ENCODE results near the gene CYB561D2. TPM values are rescaled to one million over a fixed set of nuclear protein-coding genes. Genes with fewer than 3 reads are reported as not detected.

The CYB561D2 gene
- total and polyA plus RNA-seq, 2 of the 13 experiments (the other 11 are each of a cell fraction or from before 2014, with no cell fraction given) = 11.1 to 17.2 TPM

- TF ChIP-seq, protein P1, sequence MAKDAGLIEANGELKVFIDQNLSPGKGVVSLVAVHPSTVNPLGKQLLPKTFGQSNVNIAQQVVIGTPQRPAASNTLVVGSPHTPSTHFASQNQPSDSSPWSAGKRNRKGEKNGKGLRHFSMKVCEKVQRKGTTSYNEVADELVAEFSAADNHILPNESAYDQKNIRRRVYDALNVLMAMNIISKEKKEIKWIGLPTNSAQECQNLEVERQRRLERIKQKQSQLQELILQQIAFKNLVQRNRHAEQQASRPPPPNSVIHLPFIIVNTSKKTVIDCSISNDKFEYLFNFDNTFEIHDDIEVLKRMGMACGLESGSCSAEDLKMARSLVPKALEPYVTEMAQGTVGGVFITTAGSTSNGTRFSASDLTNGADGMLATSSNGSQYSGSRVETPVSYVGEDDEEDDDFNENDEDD (CRISPR knock-in tag; IDR thresholded peaks at IDR 0.05; ENCODE audit: borderline replicate concordance) = peak; percentile 14; the same call in 1 of the 2 replicates
- TF ChIP-seq KLF15 (CRISPR knock-in tag; IDR thresholded peaks at IDR 0.05; ENCODE audit: borderline replicate concordance) (no peak), ZZZ3 (CRISPR knock-in tag; IDR thresholded peaks at IDR 0.05; ENCODE audit: borderline replicate concordance) (0 out of 2 replicates have a peak, but pooled peaks have one; percentile 34), ZMAT3 (CRISPR knock-in tag; conservative IDR thresholded peaks at IDR 0.05) (peak; percentile 79; the same call in 1 of the 2 replicates), ARNT2 (CRISPR knock-in tag; IDR thresholded peaks at IDR 0.05; ENCODE audit: low read depth) (no peak), ZSCAN29 (CRISPR knock-in tag; conservative IDR thresholded peaks at IDR 0.05) (0 out of 2 replicates have a peak, but pooled peaks have one; percentile 38), THRA (CRISPR knock-in tag; IDR thresholded peaks at IDR 0.05; ENCODE audit: borderline replicate concordance) (peak; percentile 31; the same call in 1 of the 2 replicates), SKIL (CRISPR knock-in tag; IDR thresholded peaks at IDR 0.05; ENCODE audit: borderline replicate concordance) (no peak), ZNF33A (CRISPR knock-in tag; IDR thresholded peaks at IDR 0.05; ENCODE audit: borderline replicate concordance) (no peak), YEATS4 (CRISPR knock-in tag; IDR thresholded peaks at IDR 0.05; ENCODE audit: borderline replicate concordance) (no peak), SRSF9 (IDR thresholded peaks at IDR 0.05; ENCODE audit: borderline replicate concordance, insufficient read depth, low read depth, low read length, poor library complexity, severe bottlenecking) (no peak), PCBP1 (IDR thresholded peaks at IDR 0.05; ENCODE audit: borderline replicate concordance, low read depth, low read length) (peak; percentile 85; the same call in 1 of the 2 replicates), PLRG1 (conservative IDR thresholded peaks at IDR 0.05) (no peak), CHD4 (IDR thresholded peaks at IDR 0.05; ENCODE audit: borderline replicate concordance, low read length) (no peak), GTF3A (CRISPR knock-in tag; conservative IDR thresholded peaks at IDR 0.05) (peak; percentile 48; the same call in 1 of the 2 replicates), NR2F1 (CRISPR knock-in tag; IDR thresholded peaks at IDR 0.05) (no peak), POLR2G (IDR thresholded peaks at IDR 0.05; ENCODE audit: low read depth, low read length) (peak; percentile 16), MTA1 (CRISPR knock-in tag; IDR thresholded peaks at IDR 0.05; ENCODE audit: borderline replicate concordance) (peak; percentile 64; the same call in 1 of the 2 replicates)
- TF ChIP-seq, protein P2, sequence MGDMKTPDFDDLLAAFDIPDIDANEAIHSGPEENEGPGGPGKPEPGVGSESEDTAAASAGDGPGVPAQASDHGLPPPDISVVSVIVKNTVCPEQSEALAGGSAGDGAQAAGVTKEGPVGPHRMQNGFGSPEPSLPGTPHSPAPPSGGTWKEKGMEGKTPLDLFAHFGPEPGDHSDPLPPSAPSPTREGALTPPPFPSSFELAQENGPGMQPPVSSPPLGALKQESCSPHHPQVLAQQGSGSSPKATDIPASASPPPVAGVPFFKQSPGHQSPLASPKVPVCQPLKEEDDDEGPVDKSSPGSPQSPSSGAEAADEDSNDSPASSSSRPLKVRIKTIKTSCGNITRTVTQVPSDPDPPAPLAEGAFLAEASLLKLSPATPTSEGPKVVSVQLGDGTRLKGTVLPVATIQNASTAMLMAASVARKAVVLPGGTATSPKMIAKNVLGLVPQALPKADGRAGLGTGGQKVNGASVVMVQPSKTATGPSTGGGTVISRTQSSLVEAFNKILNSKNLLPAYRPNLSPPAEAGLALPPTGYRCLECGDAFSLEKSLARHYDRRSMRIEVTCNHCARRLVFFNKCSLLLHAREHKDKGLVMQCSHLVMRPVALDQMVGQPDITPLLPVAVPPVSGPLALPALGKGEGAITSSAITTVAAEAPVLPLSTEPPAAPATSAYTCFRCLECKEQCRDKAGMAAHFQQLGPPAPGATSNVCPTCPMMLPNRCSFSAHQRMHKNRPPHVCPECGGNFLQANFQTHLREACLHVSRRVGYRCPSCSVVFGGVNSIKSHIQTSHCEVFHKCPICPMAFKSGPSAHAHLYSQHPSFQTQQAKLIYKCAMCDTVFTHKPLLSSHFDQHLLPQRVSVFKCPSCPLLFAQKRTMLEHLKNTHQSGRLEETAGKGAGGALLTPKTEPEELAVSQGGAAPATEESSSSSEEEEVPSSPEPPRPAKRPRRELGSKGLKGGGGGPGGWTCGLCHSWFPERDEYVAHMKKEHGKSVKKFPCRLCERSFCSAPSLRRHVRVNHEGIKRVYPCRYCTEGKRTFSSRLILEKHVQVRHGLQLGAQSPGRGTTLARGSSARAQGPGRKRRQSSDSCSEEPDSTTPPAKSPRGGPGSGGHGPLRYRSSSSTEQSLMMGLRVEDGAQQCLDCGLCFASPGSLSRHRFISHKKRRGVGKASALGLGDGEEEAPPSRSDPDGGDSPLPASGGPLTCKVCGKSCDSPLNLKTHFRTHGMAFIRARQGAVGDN (CRISPR knock-in tag; IDR thresholded peaks at IDR 0.05) = peak; percentile 68
Observed at GRCh38 chr3:50322386-50323091, 28.1 kb upstream of the CYB561D2 start, which contains the start of gene HYAL2 (continued).
